Activated CD8-positive, alpha-beta T cell treated with anti-CD3 and anti-CD28 coated beads for 36 hours (primary cell): ENCODE data around the gene PLXNC1. TPM values are rescaled to one million over a fixed set of nuclear protein-coding genes. Genes with fewer than 3 reads are reported as not detected.

Source experiments
- ATAC-seq: fragments of 200-7000 bp; cut with Tn5 transposase; one replicate; pipeline ENCODE4 v1.10.0; 2021; ENCODE audit warnings: mild to moderate bottlenecking, moderate library complexity
- CTCF ChIA-PET: fragments of 350-600 bp; sonication (Branson Sonifier 250); formaldehyde crosslinking; loops from one replicate; lab custom pipeline; 2021; ENCODE audit warnings: antibody characterized with exemption; lab: Charles Lee
- POLR2A ChIA-PET: fragments of 350-600 bp; sonication (Branson Sonifier 250); formaldehyde crosslinking; loops from one replicate; lab custom pipeline; 2021; ENCODE audit warnings: antibody characterized with exemption; lab: Charles Lee
- DNase-seq: peaks from one replicate; pipeline ENCODE4 v3.0.0-alpha.2; 2020
- H3K27ac Mint-ChIP-seq: one replicate; pipeline ENCODE4 v1.8.0; 2021; ENCODE audit warnings: mild to moderate bottlenecking, mixed read lengths
- H3K27me3 Mint-ChIP-seq: one replicate; pipeline ENCODE4 v1.8.0; 2021; ENCODE audit warnings: mixed read lengths
- H3K36me3 Mint-ChIP-seq: one replicate; pipeline ENCODE4 v1.8.0; 2021; ENCODE audit warnings: low read depth, mixed read lengths
- H3K4me1 Mint-ChIP-seq: one replicate; pipeline ENCODE4 v1.8.0; 2021; ENCODE audit warnings: low read depth, mixed read lengths
- H3K4me3 Mint-ChIP-seq: one replicate; pipeline ENCODE4 v1.8.0; 2021; ENCODE audit warnings: mild to moderate bottlenecking, moderate library complexity, mixed read lengths
- H3K9me3 Mint-ChIP-seq: one replicate; pipeline ENCODE4 v1.8.0; 2021; ENCODE audit warnings: mixed read lengths
- CTCF ChIP-seq: fragments of 200-600 bp; IDR thresholded peaks from one replicate; pipeline ENCODE4 v1.8.0; 2022; ENCODE audit warnings: antibody characterized with exemption, mild to moderate bottlenecking
- intact Hi-C: fragments of 100-400 bp; cut with micrococcal nuclease; formaldehyde crosslinking; loops from one replicate; pipeline ENCODE4 v1.10.0; 2022
- total RNA-seq, 2 experiments: library from RNA; stranded (reverse); gene quantifications; one replicate each; pipeline ENCODE4 v1.2.3, GENCODE V29; 2021

PLXNC1 gene
- total RNA-seq: 1 to 10 TPM; 8.8 to 9.5 TPM

DNA sequence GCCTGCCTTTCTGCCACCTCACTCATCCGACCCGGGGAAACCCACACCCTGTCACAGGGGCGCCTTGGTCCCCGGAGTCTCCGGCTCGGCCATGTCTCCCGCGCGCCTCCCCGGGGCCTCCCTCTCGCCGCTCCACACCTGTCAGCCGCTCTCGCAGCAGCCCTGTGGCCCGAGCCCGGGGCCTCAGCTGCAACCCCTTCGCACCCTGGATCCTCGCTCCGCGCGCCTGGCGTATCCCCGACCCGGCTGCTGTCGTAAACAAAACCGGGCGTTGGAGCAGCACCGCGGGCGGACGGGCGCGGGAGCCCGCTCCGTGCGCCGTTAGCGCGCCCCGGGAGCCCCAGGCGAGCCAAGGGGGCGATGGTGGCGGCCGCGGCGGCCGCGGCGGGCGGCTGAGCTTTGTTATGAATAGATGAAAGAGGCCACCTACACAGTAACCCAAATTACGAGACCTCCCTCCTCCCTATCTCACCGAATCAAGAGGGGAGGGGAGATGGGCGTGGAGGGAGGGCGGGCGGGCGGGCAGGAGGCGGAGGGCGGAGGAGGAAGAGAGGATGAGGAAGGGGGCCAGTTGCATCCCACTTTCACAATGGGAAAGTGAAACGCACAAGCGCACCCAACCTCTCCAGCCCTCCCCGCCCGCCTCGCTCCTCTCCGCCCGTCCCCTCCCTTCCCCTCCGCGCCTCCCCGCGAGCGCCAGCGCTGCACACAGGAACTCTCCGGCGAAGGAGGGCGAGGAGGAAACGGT, at the start of gene PLXNC1:
Gene PLXNC1 (plus strand): TSS at position 587 of the 748 bp plus-strand sequence. CDS start 395 bp downstream, outside the sequence.
- Mint-ChIP-seq H3K4me3 (peak within 1 kb of the TSS; percentile 87), H3K36me3 (no peaks in the 10 kb centered on the region), H3K27ac (peak within 1 kb of the TSS; percentile 75), H3K9me3 (no peaks in the 10 kb centered on the region), H3K27me3 (peaks cover 24% of the 10 kb centered on the region), H3K4me1 (peaks cover 24% of the 10 kb centered on the region)
- intact Hi-C loops: loop anchor here (5.0 kb wide), 3 partner anchors 59 to 159 kb away; no protein-coding TSS in a partner anchor
- POLR2A ChIA-PET: interaction anchor here (0.6 to 4.1 kb wide), 5 partner anchors 8 to 713 kb away, joined by 3 to 17 read pairs (median 3); no protein-coding TSS in a partner anchor
- CTCF ChIA-PET: interaction anchor here (1.4 to 2.7 kb wide), 3 partner anchors 19 to 122 kb away, joined by 4 to 19 read pairs (median 6); no protein-coding TSS in a partner anchor
- ATAC-seq: peak; percentile 63
- peak; percentile 79 for DNase-seq
- no peak for TF ChIP-seq CTCF

DNA sequence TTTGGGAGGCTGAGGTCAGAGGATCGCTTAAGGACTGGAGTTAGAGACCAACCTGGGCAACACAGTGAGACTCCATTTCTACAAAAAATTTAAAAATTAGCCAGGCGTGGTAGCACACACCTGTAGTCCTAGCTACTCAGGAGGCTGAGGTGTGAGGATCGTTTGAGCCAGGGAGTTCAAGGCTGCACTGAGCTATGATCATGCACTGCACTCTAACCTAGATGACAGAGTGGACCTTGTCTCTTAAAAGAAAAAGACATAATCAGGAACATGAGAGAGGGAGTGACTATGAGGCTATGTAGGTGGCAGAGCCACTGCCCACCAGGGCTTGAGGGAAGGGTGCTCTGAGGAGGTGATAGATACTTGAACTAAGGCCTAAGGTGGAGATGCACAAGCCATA, 49.2 kb upstream of the PLXNC1 start:
- CTCF ChIA-PET: interaction anchor here (0.8 to 6.8 kb wide), 6 partner anchors 42 to 597 kb away, joined by 3 to 188 read pairs (median 113); partner anchors contain the start of gene SOCS2
- no peaks in the 10 kb centered on the region for H3K36me3 Mint-ChIP-seq
- H3K27ac Mint-ChIP-seq: peak overlapping the region; percentile 18
- H3K4me1 Mint-ChIP-seq: peaks cover 18% of the 10 kb centered on the region
- DNase-seq (no peak), ATAC-seq (no peak)
- no peak for TF ChIP-seq CTCF
- no peak overlapping the region for H3K4me3 Mint-ChIP-seq
- H3K27me3 Mint-ChIP-seq: peaks cover 16% of the 10 kb centered on the region
- POLR2A ChIA-PET: interaction anchor here (0.9 kb wide), 1 partner anchor 337 kb away, joined by 3 read pairs; no protein-coding TSS in a partner anchor
- intact Hi-C loops: no loop called here
- H3K9me3 Mint-ChIP-seq: no peaks in the 10 kb centered on the region

DNA sequence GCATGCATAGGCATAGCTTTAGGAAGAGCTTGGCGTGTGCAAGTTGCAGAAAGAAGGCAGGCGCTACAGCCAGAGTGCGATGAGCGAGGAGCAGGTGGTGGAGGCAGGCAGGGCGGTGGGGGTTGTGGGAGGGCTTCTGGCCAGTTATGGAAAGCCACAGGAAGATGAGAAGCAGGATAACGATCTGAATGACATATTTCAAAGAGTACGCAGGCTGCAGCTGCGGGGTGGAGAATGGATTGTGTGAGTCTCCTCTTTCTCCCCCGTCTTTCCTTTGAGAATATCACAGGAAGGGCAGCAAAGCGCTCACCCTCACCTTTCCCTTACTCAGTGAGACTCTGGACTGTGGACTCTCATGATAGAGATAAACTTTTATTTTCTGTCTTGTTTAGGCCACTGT, 48.7 kb upstream of the PLXNC1 start:
- no peak for TF ChIP-seq CTCF
- H3K9me3 Mint-ChIP-seq: no peaks in the 10 kb centered on the region
- H3K4me1 Mint-ChIP-seq: peaks cover 18% of the 10 kb centered on the region
- CTCF ChIA-PET: interaction anchor here (0.8 to 6.8 kb wide), 10 partner anchors 43 to 594 kb away, joined by 3 to 188 read pairs (median 15); partner anchors contain the start of gene SOCS2
- H3K4me3 Mint-ChIP-seq: no peak overlapping the region
- DNase-seq (peak; percentile 11), ATAC-seq (no peak)
- H3K36me3 Mint-ChIP-seq: no peaks in the 10 kb centered on the region
- peaks cover 17% of the 10 kb centered on the region for H3K27me3 Mint-ChIP-seq
- POLR2A ChIA-PET: interaction anchor here (0.9 to 1.9 kb wide), 3 partner anchors 117 to 338 kb away, joined by 3 to 10 read pairs (median 6); no protein-coding TSS in a partner anchor
- peak overlapping the region; percentile 81 for H3K27ac Mint-ChIP-seq
- intact Hi-C loops: loop anchor here (5.0 to 10.0 kb wide), 3 partner anchors 115 to 675 kb away; no protein-coding TSS in a partner anchor

DNA sequence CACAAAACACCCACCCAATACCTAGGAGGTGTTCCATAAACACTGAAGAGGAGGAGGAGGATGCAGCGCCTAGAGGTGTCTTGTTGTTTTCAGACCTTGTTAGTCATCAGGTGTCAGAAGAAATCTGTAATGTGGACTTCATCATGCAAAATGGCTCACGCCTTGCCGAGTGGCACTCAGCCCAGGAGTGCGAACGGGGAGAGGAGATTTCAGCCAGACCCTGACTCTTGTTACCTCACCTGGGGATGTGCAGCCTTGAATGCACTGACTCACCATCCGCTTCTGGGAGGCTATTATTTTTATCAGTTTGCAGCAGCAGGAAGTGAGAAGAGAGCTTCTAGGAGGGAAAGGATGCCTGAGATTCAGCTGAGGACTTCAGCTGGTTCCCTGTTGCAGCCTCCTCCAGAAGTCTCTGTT, 48.2 kb upstream of the PLXNC1 start:
- CTCF ChIA-PET: interaction anchor here (1.0 to 6.8 kb wide), 40 partner anchors 9 to 1112 kb away, joined by 3 to 188 read pairs (median 10); partner anchors contain the start of genes MRPL42 and SOCS2
- TF ChIP-seq CTCF: no peak
- Mint-ChIP-seq H3K4me1 (peaks cover 18% of the 10 kb centered on the region), H3K36me3 (no peaks in the 10 kb centered on the region), H3K9me3 (no peaks in the 10 kb centered on the region), H3K27ac (peak overlapping the region; percentile 81), H3K4me3 (peak overlapping the region; percentile 43), H3K27me3 (peaks cover 18% of the 10 kb centered on the region)
- intact Hi-C loops: loop anchor here (5.0 to 10.0 kb wide), 3 partner anchors 115 to 675 kb away; no protein-coding TSS in a partner anchor
- POLR2A ChIA-PET: interaction anchor here (1.1 to 1.9 kb wide), 4 partner anchors 13 to 333 kb away, joined by 5 to 10 read pairs (median 6); no protein-coding TSS in a partner anchor
- DNase-seq (peak; percentile 63), ATAC-seq (peak; percentile 43)
